Measurements from ENCODE around the gene NAAA. TPM values are rescaled to one million over a fixed set of nuclear protein-coding genes. Genes with fewer than 3 reads are reported as not detected.

Gene NAAA
- total RNA-seq, 4 donors from 2014 or later = 26.9 to 68.6 (median 47.0) TPM

DNA sequence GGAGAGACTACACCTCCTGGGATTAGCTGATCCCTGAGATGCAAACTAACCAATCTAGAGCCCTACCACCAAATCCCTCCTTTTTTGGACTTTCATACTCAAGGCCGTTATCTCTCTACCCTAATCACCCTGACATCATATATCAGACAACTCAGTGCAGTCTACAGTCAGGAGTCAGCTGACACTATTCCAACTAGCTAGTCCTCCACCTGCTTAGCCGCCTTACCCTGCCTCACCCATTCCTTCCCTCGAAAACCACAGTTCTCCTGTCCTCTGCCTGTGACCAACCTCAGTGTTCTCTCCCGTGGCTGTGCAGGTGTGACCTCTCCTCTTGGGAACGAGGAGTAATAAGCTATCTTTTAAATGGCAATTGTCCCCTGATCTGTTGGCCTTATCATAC is 36.7 kb downstream of the NAAA start:
- H3K4me3 ChIP-seq = no peak overlapping the region
- H3K27ac ChIP-seq = no peak overlapping the region
- no peaks in the 10 kb centered on the region for H3K9me3 ChIP-seq
- no peak for DNase-seq (ENCODE audit: low spot score in 2 of 2)
- H3K27me3 ChIP-seq = no peaks in the 10 kb centered on the region
- no peaks in the 10 kb centered on the region for H3K36me3 ChIP-seq
- WGBS = 88% methylated on average over 5 of the region's 5 CpGs
- TF ChIP-seq, protein P1, sequence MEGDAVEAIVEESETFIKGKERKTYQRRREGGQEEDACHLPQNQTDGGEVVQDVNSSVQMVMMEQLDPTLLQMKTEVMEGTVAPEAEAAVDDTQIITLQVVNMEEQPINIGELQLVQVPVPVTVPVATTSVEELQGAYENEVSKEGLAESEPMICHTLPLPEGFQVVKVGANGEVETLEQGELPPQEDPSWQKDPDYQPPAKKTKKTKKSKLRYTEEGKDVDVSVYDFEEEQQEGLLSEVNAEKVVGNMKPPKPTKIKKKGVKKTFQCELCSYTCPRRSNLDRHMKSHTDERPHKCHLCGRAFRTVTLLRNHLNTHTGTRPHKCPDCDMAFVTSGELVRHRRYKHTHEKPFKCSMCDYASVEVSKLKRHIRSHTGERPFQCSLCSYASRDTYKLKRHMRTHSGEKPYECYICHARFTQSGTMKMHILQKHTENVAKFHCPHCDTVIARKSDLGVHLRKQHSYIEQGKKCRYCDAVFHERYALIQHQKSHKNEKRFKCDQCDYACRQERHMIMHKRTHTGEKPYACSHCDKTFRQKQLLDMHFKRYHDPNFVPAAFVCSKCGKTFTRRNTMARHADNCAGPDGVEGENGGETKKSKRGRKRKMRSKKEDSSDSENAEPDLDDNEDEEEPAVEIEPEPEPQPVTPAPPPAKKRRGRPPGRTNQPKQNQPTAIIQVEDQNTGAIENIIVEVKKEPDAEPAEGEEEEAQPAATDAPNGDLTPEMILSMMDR (IDR thresholded peaks at IDR 0.05) = no peak
- no peak for TF ChIP-seq POLR2A (IDR thresholded peaks at IDR 0.05)
- no peak for TF ChIP-seq EP300 (IDR thresholded peaks at IDR 0.05)
- TF ChIP-seq POLR2AphosphoS5 (IDR thresholded peaks at IDR 0.05) = no peak
- H3K4me1 ChIP-seq = no peaks in the 10 kb centered on the region

DNA sequence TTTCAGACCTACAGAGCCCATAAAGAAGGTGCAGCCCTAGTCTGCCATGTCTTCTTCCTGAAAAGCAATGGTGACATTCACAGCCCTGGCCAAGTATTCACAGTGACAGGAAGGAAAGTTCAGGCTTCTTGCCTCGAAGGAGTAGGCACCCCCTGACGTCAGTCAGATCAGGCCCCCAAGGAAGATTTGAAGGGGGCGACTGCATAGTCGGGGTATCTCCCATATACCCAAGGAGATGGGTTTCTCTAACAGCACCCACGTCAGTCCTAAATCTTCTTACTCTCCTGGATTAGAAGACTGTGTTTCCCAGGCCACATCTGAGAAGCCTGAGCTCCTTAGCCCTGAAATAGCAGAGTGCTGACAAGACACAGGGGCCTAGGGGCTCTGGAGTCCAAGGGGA is 38.5 kb downstream of the NAAA start, which contains the start of gene PPEF2:
PPEF2 (minus strand) TSS at position 101 of the 400 bp plus-strand sequence. CDS start 6,127 bp downstream, outside the sequence.
- no peak within 1 kb of the TSS for H3K4me3 ChIP-seq
- H3K27me3 ChIP-seq = no peaks in the 10 kb centered on the region
- TF ChIP-seq POLR2AphosphoS5 (IDR thresholded peaks at IDR 0.05) (no peak), EP300 (IDR thresholded peaks at IDR 0.05) (no peak), POLR2A (IDR thresholded peaks at IDR 0.05) (no peak)
- TF ChIP-seq, protein P1 (IDR thresholded peaks at IDR 0.05) = no peak
- no peak for DNase-seq (ENCODE audit: low spot score in 2 of 2)
- WGBS = 89% methylated on average over 3 of the region's 5 CpGs
- no peaks in the 10 kb centered on the region for H3K36me3 ChIP-seq
- no peaks in the 10 kb centered on the region for H3K4me1 ChIP-seq
- no peak within 1 kb of the TSS for H3K27ac ChIP-seq
- H3K9me3 ChIP-seq = no peaks in the 10 kb centered on the region

DNA sequence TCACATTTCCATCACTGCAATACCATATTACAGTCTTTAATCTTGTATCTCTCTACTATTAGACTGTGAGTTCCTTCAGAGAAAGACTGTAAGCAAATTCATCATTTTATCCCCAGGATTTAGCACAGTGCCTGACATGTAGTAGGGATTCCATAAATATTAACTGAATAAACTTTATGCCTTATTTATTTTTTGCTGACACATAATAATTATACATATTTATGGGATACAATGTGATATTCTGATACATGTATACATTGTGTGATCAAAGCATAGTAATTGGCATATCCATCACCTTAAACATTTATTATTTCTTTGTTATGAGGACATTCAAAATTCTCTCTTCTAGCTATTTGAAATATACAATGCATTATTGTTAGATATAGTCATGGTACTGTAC is 42.3 kb downstream of the NAAA start:
- TF ChIP-seq EP300 (IDR thresholded peaks at IDR 0.05) (no peak), POLR2AphosphoS5 (IDR thresholded peaks at IDR 0.05) (no peak), POLR2A (IDR thresholded peaks at IDR 0.05) (no peak)
- TF ChIP-seq, protein P1 (IDR thresholded peaks at IDR 0.05) = no peak
- H3K4me3 ChIP-seq = no peak overlapping the region
- H3K9me3 ChIP-seq = no peaks in the 10 kb centered on the region
- H3K4me1 ChIP-seq = no peaks in the 10 kb centered on the region
- H3K27me3 ChIP-seq = no peaks in the 10 kb centered on the region
- no peak for DNase-seq (ENCODE audit: low spot score in 2 of 2)
- H3K36me3 ChIP-seq = no peaks in the 10 kb centered on the region
- H3K27ac ChIP-seq = no peak overlapping the region

DNA sequence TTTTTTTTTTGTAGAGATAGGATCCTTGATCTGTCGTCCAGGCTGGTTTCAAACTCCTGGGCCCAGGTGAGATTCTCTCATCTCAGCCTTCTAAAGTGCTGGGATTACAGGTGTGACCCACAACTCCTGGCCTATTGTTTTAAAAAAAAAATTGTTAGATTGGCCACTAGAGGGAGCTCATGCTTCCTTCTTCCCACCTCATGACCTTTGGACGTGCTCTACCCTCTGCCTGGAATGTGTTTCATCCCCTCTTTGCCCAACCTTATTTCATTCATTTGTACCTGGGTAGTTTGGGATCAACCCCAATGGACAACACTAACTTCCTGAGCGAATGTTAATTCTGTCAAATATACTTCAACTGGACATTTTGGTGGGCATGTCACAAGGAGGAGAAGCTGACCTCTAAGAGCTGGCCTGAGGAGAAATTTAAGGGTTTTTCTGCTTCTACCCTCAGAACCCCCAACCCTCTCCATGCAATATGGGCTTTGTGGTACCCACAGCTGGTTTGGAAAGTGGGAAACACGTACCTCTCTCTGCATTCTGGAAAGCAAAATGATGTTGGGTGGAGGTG is 45.0 kb downstream of the NAAA start:
- no peaks in the 10 kb centered on the region for H3K36me3 ChIP-seq
- H3K4me3 ChIP-seq = no peak overlapping the region
- no peak for DNase-seq (ENCODE audit: low spot score in 2 of 2)
- H3K27ac ChIP-seq = no peak overlapping the region
- no peak for TF ChIP-seq POLR2A (IDR thresholded peaks at IDR 0.05)
- TF ChIP-seq, protein P1 (IDR thresholded peaks at IDR 0.05) = peak; percentile 24 to 26
- WGBS = 56% methylated on average over 4 of the region's 4 CpGs
- peaks cover 4% of the 10 kb centered on the region for H3K27me3 ChIP-seq
- no peaks in the 10 kb centered on the region for H3K9me3 ChIP-seq
- no peaks in the 10 kb centered on the region for H3K4me1 ChIP-seq

DNA sequence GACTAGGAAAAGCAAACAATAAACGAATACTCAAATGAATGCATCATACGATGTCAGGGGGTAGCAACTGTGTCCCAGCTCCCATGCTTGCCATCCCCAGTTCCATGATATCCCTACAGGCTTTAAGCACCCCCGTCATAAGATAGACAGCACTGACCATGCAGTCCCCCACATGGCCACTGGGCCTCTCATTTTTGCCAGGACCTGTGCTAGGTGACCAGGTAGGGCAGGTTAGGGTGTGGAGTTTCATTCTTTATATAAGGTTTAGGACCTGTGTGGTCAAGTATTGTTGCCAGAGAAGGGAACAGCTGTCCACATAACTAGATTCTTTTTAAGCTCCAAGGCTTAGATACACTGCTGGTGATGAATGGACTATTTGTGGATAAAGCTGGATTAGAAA is 48.3 kb downstream of the NAAA start:
- no peaks in the 10 kb centered on the region for H3K36me3 ChIP-seq
- DNase-seq (ENCODE audit: low spot score in 2 of 2) = no peak
- H3K27me3 ChIP-seq = peaks cover 6% of the 10 kb centered on the region
- no peak overlapping the region for H3K4me3 ChIP-seq
- WGBS = 77% methylated on average over 3 of the region's 3 CpGs
- H3K9me3 ChIP-seq = no peaks in the 10 kb centered on the region
- no peak overlapping the region for H3K27ac ChIP-seq
- no peaks in the 10 kb centered on the region for H3K4me1 ChIP-seq
- TF ChIP-seq POLR2AphosphoS5 (IDR thresholded peaks at IDR 0.05) (no peak), POLR2A (IDR thresholded peaks at IDR 0.05) (no peak), EP300 (IDR thresholded peaks at IDR 0.05) (no peak)
- TF ChIP-seq, protein P1 (IDR thresholded peaks at IDR 0.05) = no peak

All from suprapubic skin (tissue), 4 donors.